HG03175 (cell line): ENCODE measurements around the gene CFAP90.

Source experiments
- ATAC-seq: cut with Tn5 transposase; IDR thresholded peaks from one replicate; pipeline ENCODE4 v1.9.1; 2021; ENCODE audit warnings: mild to moderate bottlenecking, moderate library complexity; ENCODE audit not compliant: unreplicated experiment

Gene CFAP90

DNA sequence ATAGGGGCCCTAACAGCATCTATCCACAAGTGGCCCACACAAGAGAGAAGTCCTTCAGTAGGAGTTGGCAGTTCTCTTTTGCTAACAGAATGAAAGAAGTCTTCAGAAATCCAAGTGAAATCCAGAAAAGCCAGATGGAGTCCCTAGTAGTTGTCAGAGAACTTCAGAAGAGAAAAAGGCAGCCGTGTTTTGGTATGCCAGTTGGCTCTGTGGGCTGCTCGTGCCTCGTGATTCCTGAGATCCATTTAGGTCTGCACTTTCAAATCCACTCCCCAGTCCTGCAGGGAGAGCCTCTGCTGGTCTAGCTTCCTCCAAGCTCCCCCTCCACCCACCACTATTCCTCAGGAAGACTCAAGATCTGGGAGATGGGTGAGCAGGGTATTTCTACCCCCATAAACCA lies 69.0 kb downstream of the CFAP90 start:
- ATAC-seq = no peak
